SK-N-SH (cell line): ENCODE results near the gene NAV2. TPM values are rescaled to one million over a fixed set of nuclear protein-coding genes. Genes with fewer than 3 reads are reported as not detected.

Experiments used
- CTCF ChIA-PET: fragments of 300-600, 350-600 bp; formaldehyde crosslinking; extraction: SDS; loops from one replicate; lab custom pipeline; 2021; lab: Yijun Ruan, JAX
- POLR2A ChIA-PET: fragments of 350-600 bp; sonication (Branson Sonifier 250); formaldehyde crosslinking; extraction: SDS; loops from one replicate; lab custom pipeline; 2020; ENCODE audit warnings: antibody characterized with exemption, inconsistent platforms; lab: Yijun Ruan, JAX
- DNase-seq: peaks from one replicate; pipeline ENCODE4 v3.0.0; 2012
- H2AFZ ChIP-seq: fragments of 200-600 bp; sonication (generic); 2 replicates; pipeline ENCODE4 v1.8.1; 2016; ENCODE audit warnings: antibody characterized with exemption, mild to moderate bottlenecking, low read depth
- H3F3A ChIP-seq: fragments of 200-600 bp; sonication (generic); replicated peaks from 2 replicates; pipeline ENCODE3; 2016; ENCODE audit warnings: antibody characterized with exemption, mild to moderate bottlenecking; ENCODE audit not compliant: insufficient read depth
- H3K27ac ChIP-seq, 2 experiments: fragments of 200-500 bp in 1 of 2; fragments of 200-600 bp in 1 of 2; sonication (Bioruptor generic) in 1 of 2; sonication (generic), shearing (Covaris generic) in 1 of 2; 2 replicates each; pipeline versions ENCODE4 v1.5.1 to v1.6.1; 2014 to 2016; ENCODE audit warnings: low read depth in 2 of 2, inconsistent platforms in 1 of 2, low read length in 1 of 2, mild to moderate bottlenecking in 1 of 2, mixed read lengths in 1 of 2
- H3K27me3 ChIP-seq: fragments of 200-600 bp; sonication (generic), shearing (Covaris generic); 2 replicates; pipeline ENCODE4 v1.6.1; 2016; ENCODE audit warnings: mixed run types; ENCODE audit not compliant: insufficient read depth
- H3K36me3 ChIP-seq, 2 experiments: fragments of 200-500 bp in 1 of 2; fragments of 200-600 bp in 1 of 2; sonication (Bioruptor generic) in 1 of 2; sonication (generic) in 1 of 2; replicated peaks in 1 of 2; 2 replicates each; pipeline versions ENCODE3 to v1.5.1; 2014 to 2016; ENCODE audit warnings: low read length in 1 of 2, mild to moderate bottlenecking in 1 of 2; ENCODE audit not compliant: insufficient read depth in 2 of 2, control insufficient read depth in 1 of 2
- H3K4me1 ChIP-seq, 2 experiments: fragments of 200-500 bp in 1 of 2; fragments of 200-600 bp in 1 of 2; sonication (Bioruptor generic) in 1 of 2; sonication (generic), shearing (Covaris generic) in 1 of 2; 2 replicates each; pipeline versions ENCODE4 v1.5.1 to v1.6.1; 2014 to 2016; ENCODE audit warnings: low read depth in 1 of 2, low read length in 1 of 2, mixed run types in 1 of 2; ENCODE audit not compliant: insufficient read depth in 2 of 2, control insufficient read depth in 1 of 2
- H3K4me2 ChIP-seq: fragments of 200-600 bp; sonication (generic), shearing (Covaris generic); 2 replicates; pipeline ENCODE4 v1.6.1; 2017; ENCODE audit warnings: mixed run types
- H3K4me3 ChIP-seq, 2 experiments: fragments of 200-500 bp in 1 of 2; fragments of 200-600 bp in 1 of 2; sonication (Bioruptor generic) in 1 of 2; sonication (generic), shearing (Covaris generic) in 1 of 2; 2 replicates each; pipeline versions ENCODE4 v1.5.1 to v1.8.1; 2014 to 2016; ENCODE audit warnings: low read depth in 2 of 2, inconsistent platforms in 1 of 2, low read length in 1 of 2, mild to moderate bottlenecking in 1 of 2, mixed read lengths in 1 of 2, moderate library complexity in 1 of 2
- H3K79me2 ChIP-seq: fragments of 200-600 bp; sonication (generic); 2 replicates; pipeline ENCODE4 v1.8.1; 2017; ENCODE audit warnings: mild to moderate bottlenecking; ENCODE audit not compliant: insufficient read depth
- H3K9ac ChIP-seq: fragments of 200-600 bp; sonication (generic); 2 replicates; pipeline ENCODE4 v1.6.1; 2017; ENCODE audit warnings: mixed run types
- H3K9me2 ChIP-seq: fragments of 200-600 bp; sonication (generic); 2 replicates; pipeline ENCODE4 v1.6.1; 2017; ENCODE audit warnings: mixed run types
- H3K9me3 ChIP-seq: fragments of 200-600 bp; sonication (generic); 2 replicates; pipeline ENCODE4 v1.6.1; 2017; ENCODE audit warnings: mixed run types, mild to moderate bottlenecking, moderate library complexity
- H4K20me1 ChIP-seq: fragments of 200-600 bp; sonication (generic); 2 replicates; pipeline ENCODE4 v1.6.1; 2017; ENCODE audit warnings: mild to moderate bottlenecking, mixed run types; ENCODE audit not compliant: insufficient read depth
- EP300 ChIP-seq, 2 experiments: IDR thresholded peaks; 2 replicates each; pipeline versions ENCODE4 v1.4.0 to v1.6.1; 2012; ENCODE audit warnings: borderline replicate concordance in 1 of 2, low read depth in 1 of 2, low read length in 1 of 2
- GABPA ChIP-seq: IDR thresholded peaks from 2 replicates; pipeline ENCODE4 v1.4.0; 2012; ENCODE audit warnings: low read depth, mild to moderate bottlenecking
- GATA2 ChIP-seq: sonication (generic); formaldehyde crosslinking; IDR thresholded peaks from 2 replicates; pipeline ENCODE4 v1.5.0; 2020; ENCODE audit warnings: mild to moderate bottlenecking, missing genetic modification reagents
- MEF2A ChIP-seq: IDR thresholded peaks from 2 replicates; pipeline ENCODE4 v1.4.0; 2012; ENCODE audit warnings: low read depth, borderline replicate concordance
- MXI1 ChIP-seq: IDR thresholded peaks from 2 replicates; pipeline ENCODE4 v1.6.1; 2012; ENCODE audit warnings: mild to moderate bottlenecking, low read depth, low read length, improper control_type of control experiment
- NRF1 ChIP-seq: IDR thresholded peaks from 2 replicates; pipeline ENCODE4 v1.6.1; 2012; ENCODE audit warnings: low read depth, mild to moderate bottlenecking, low read length
- POLR2AphosphoS5 ChIP-seq: IDR thresholded peaks from 2 replicates; pipeline ENCODE4 v1.6.1; 2012; ENCODE audit warnings: low read depth, low read length
- RFX5 ChIP-seq: IDR thresholded peaks from 2 replicates; pipeline ENCODE4 v1.6.1; 2012; ENCODE audit warnings: mild to moderate bottlenecking, improper control_type of control experiment, low read length
- RXRA ChIP-seq: IDR thresholded peaks from 2 replicates; pipeline ENCODE4 v1.4.0; 2012; ENCODE audit warnings: low read depth, mild to moderate bottlenecking, borderline replicate concordance
- SIN3A ChIP-seq: IDR thresholded peaks from 2 replicates; pipeline ENCODE4 v1.6.1; 2012; ENCODE audit warnings: low read depth, mild to moderate bottlenecking, low read length, moderate library complexity, borderline replicate concordance
- WGBS: methylation state at CpG from one replicate; pipeline ENCODE4 v1.1.6; 2017; ENCODE audit warnings: low lambda C conversion rate; 5-methylcytosine and 5-hydroxymethylcytosine counted together
- polyA plus RNA-seq, 3 experiments: library from polyadenylated mRNA; depleted of rRNA; stranded (reverse); fragments of >200 nt; gene quantifications; 2 replicates each; pipeline ENCODE4 v1.2.3, GENCODE V29; 2012
- TF ChIP-seq, protein P1 (sequence below): IDR thresholded peaks from 2 replicates; pipeline ENCODE4 v1.4.0; 2012; ENCODE audit warnings: low read depth, borderline replicate concordance

Gene NAV2
- polyA plus RNA-seq, 1 of the 3 experiments (the other 2 are of a cell fraction) = 26.2 TPM

DNA sequence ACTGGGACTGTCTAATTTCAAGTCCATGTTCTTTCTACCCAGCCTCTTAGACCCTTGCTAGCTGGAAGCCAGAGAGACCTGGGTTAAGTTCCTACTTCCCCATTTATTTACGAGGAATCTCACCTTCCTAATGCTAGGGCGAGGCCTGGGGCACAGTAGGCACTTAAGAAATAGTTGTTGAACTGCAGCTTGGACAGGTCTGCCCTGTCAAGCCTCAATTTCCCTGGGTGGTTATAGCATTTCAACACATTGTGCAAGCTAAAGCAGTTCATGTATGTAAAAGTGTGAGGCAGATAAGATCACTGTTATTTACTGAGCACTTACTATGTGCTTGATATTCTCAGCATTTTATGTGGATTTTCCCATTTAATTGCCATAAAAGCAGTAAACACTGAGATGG is 12.1 kb downstream of the NAV2 start:
- DNase-seq = no peak
- ChIA-PET CTCF (interaction anchor here (0.6 to 7.4 kb wide), 8 partner anchors 12 to 466 kb away, joined by 3 to 45 read pairs (median 6); partner anchors contain the start of gene NAV2), POLR2A (interaction anchor here (1.7 to 3.4 kb wide), 5 partner anchors 10 to 165 kb away, joined by 9 to 26 read pairs (median 12); no protein-coding TSS in a partner anchor)
- 100% methylated on average over 2 of the region's 2 CpGs for WGBS
- Histone ChIP-seq H3K27ac (peak overlapping the region; percentile 54 to 99; a peak in 2 of 4 replicates), H3K9me3 (no peaks in the 10 kb centered on the region), H3K9ac (no peak overlapping the region), H3K9me2 (no peaks in the 10 kb centered on the region), H3F3A (peaks cover 7% of the 10 kb centered on the region), H3K27me3 (no peaks in the 10 kb centered on the region), H4K20me1 (peaks cover 97% of the 10 kb centered on the region), H2AFZ (no peak overlapping the region), H3K36me3 (peaks cover 44 to 46% of the 10 kb centered on the region in 2 experiments), H3K4me3 (no peak overlapping the region), H3K79me2 (peaks cover 100% of the 10 kb centered on the region), H3K4me1 (peaks cover 15 to 88% of the 10 kb centered on the region in 2 experiments; a peak in 3 of 4 replicates), H3K4me2 (no peak overlapping the region)
- TF ChIP-seq MEF2A = no peak
- no peak for TF ChIP-seq RFX5
- no peak for TF ChIP-seq GATA2
- TF ChIP-seq MXI1 = no peak
- TF ChIP-seq RXRA = no peak
- TF ChIP-seq POLR2AphosphoS5 = no peak
- TF ChIP-seq SIN3A = no peak
- no peak for TF ChIP-seq GABPA
- TF ChIP-seq, protein P1, sequence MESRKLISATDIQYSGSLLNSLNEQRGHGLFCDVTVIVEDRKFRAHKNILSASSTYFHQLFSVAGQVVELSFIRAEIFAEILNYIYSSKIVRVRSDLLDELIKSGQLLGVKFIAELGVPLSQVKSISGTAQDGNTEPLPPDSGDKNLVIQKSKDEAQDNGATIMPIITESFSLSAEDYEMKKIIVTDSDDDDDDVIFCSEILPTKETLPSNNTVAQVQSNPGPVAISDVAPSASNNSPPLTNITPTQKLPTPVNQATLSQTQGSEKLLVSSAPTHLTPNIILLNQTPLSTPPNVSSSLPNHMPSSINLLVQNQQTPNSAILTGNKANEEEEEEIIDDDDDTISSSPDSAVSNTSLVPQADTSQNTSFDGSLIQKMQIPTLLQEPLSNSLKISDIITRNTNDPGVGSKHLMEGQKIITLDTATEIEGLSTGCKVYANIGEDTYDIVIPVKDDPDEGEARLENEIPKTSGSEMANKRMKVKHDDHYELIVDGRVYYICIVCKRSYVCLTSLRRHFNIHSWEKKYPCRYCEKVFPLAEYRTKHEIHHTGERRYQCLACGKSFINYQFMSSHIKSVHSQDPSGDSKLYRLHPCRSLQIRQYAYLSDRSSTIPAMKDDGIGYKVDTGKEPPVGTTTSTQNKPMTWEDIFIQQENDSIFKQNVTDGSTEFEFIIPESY = no peak
- no peak for TF ChIP-seq EP300 (IDR thresholded peaks at IDR 0.05; ENCODE audit: borderline replicate concordance in 1 of 2, low read depth in 1 of 2, low read length in 1 of 2)

- Histone ChIP-seq H3K79me2 (peaks cover 100% of the 10 kb centered on the region), H3K9me3 (no peaks in the 10 kb centered on the region), H3F3A (peaks cover 7% of the 10 kb centered on the region), H2AFZ (no peak overlapping the region), H4K20me1 (peaks cover 97% of the 10 kb centered on the region), H3K4me3 (no peak overlapping the region), H3K9me2 (no peaks in the 10 kb centered on the region), H3K4me1 (peaks cover 15 to 89% of the 10 kb centered on the region in 2 experiments; a peak in 3 of 4 replicates), H3K27me3 (no peaks in the 10 kb centered on the region), H3K4me2 (no peak overlapping the region), H3K36me3 (peaks cover 37 to 41% of the 10 kb centered on the region in 2 experiments), H3K9ac (no peak overlapping the region), H3K27ac (peak overlapping the region in 1 of 2 experiments; percentile 99; a peak in 2 of 4 replicates)
- 93% methylated on average over 12 of the region's 12 CpGs for WGBS
- POLR2A ChIA-PET = interaction anchor here (3.4 kb wide), 1 partner anchor 12 kb away, joined by 26 read pairs; no protein-coding TSS in a partner anchor
- TF ChIP-seq NRF1 = no peak
- CTCF ChIA-PET = interaction anchor here (0.6 to 5.7 kb wide), 5 partner anchors 10 to 161 kb away, joined by 3 to 35 read pairs (median 5); partner anchors contain the start of gene NAV2
- DNase-seq = no peak
Measured at GRCh38 chr11:19725379-19726079, 12.9 kb downstream of the NAV2 start.
